Endothelial cell of umbilical vein (primary cell): ENCODE results near the gene TEC. TPM values are rescaled to one million over a fixed set of nuclear protein-coding genes. Genes with fewer than 3 reads are reported as not detected.

ENCODE experiments used
- BruUV-seq: library from RNA; stranded (reverse); fragments of 400-500 nt; replicated peaks from 2 replicates; lab custom pipeline; 2021; lab: Mats Ljungman, UMichigan
- CTCF ChIA-PET: fragments of 300-600, 350-600 bp; sonication (Branson Sonifier 250); formaldehyde crosslinking; loops from one replicate; lab custom pipeline; 2021; ENCODE audit warnings: antibody characterized with exemption, inconsistent platforms; lab: Charles Lee
- POLR2A ChIA-PET: fragments of 300-600, 350-600 bp; sonication (Branson Sonifier 250); formaldehyde crosslinking; loops from one replicate; lab custom pipeline; 2021; ENCODE audit warnings: antibody characterized with exemption, inconsistent platforms; lab: Charles Lee
- DNase-seq: peaks from one replicate; pipeline ENCODE4 v3.0.0-alpha.2; 2011; ENCODE audit warnings: low read depth, low spot score
- FAIRE-seq: peaks from 2 replicates; lab custom pipeline; 2011; peaks lifted over from hg19 to GRCh38; lab: Jason Lieb, UNC
- H2AFZ ChIP-seq: 2 replicates; pipeline ENCODE4 v1.6.0; 2012; ENCODE audit warnings: low read depth, low read length, control low read depth, inconsistent platforms
- H3K27ac ChIP-seq: 2 replicates; pipeline ENCODE4 v1.5.1; 2011; ENCODE audit warnings: low read depth, mild to moderate bottlenecking, control low read depth, low read length, moderate library complexity; ENCODE audit not compliant: insufficient read depth
- H3K27me3 ChIP-seq, 2 experiments: 2 replicates each; pipeline versions ENCODE4 v1.6.0 to v1.6.1; 2011; ENCODE audit warnings: low read length in 2 of 2, mixed read lengths in 1 of 2; ENCODE audit not compliant: control insufficient read depth in 2 of 2, insufficient read depth in 2 of 2
- H3K36me3 ChIP-seq, 2 experiments: 2 replicates in 1 of 2; 3 replicates in 1 of 2; pipeline ENCODE4 v1.5.1; 2011; ENCODE audit warnings: low read length in 2 of 2, mild to moderate bottlenecking in 1 of 2, moderate library complexity in 1 of 2; ENCODE audit not compliant: control insufficient read depth in 2 of 2, insufficient read depth in 2 of 2; ENCODE audit errors: extremely low read depth in 1 of 2
- H3K4me1 ChIP-seq: 3 replicates; pipeline ENCODE4 v1.5.1; 2011; ENCODE audit warnings: mild to moderate bottlenecking, low read length; ENCODE audit not compliant: control insufficient read depth, insufficient read depth; ENCODE audit errors: extremely low read depth
- H3K4me2 ChIP-seq: 2 replicates; pipeline ENCODE4 v1.6.1; 2011; ENCODE audit warnings: low read length, control low read depth, mixed read lengths; ENCODE audit not compliant: insufficient read depth
- H3K4me3 ChIP-seq, 3 experiments: fragments of 200-600 bp in 1 of 3; sonication (generic), shearing (Covaris generic) in 1 of 3; replicated peaks in 1 of 3; 2 replicates each; pipeline ENCODE4 v1.5.1; 2011 to 2016; ENCODE audit warnings: control low read depth in 3 of 3, low read length in 3 of 3, mild to moderate bottlenecking in 2 of 3, inconsistent platforms in 1 of 3, low read depth in 1 of 3, moderate library complexity in 1 of 3; ENCODE audit not compliant: insufficient read depth in 1 of 3
- H3K79me2 ChIP-seq: 2 replicates; pipeline ENCODE4 v1.6.0; 2012; ENCODE audit warnings: low read length, inconsistent platforms; ENCODE audit not compliant: control insufficient read depth, insufficient read depth
- H3K9ac ChIP-seq: replicated peaks from 2 replicates; pipeline ENCODE3; 2011; ENCODE audit warnings: low read length, control low read depth; ENCODE audit not compliant: insufficient read depth; ENCODE audit errors: extremely low read depth
- H3K9me1 ChIP-seq: replicated peaks from 3 replicates; pipeline ENCODE4 v1.6.0; 2011; ENCODE audit warnings: mild to moderate bottlenecking, low read length; ENCODE audit not compliant: control insufficient read depth, insufficient read depth; ENCODE audit errors: extremely low read depth
- H3K9me3 ChIP-seq: replicated peaks from 2 replicates; pipeline ENCODE4 v1.5.1; 2012; ENCODE audit warnings: low read length, inconsistent platforms; ENCODE audit not compliant: control insufficient read depth, insufficient read depth
- H4K20me1 ChIP-seq: replicated peaks from 2 replicates; pipeline ENCODE3; 2011; ENCODE audit warnings: mild to moderate bottlenecking, low read length; ENCODE audit not compliant: control insufficient read depth, insufficient read depth; ENCODE audit errors: extremely low read depth
- EZH2 ChIP-seq: IDR thresholded peaks from 2 replicates; pipeline ENCODE4 v1.6.1; 2012; ENCODE audit warnings: borderline replicate concordance, low read depth, mild to moderate bottlenecking, moderate library complexity, low read length, inconsistent platforms; ENCODE audit not compliant: severe bottlenecking
- FOS ChIP-seq: IDR thresholded peaks from 2 replicates; pipeline ENCODE4 v1.6.1; 2011; ENCODE audit warnings: mild to moderate bottlenecking, low read length, moderate library complexity, borderline replicate concordance; ENCODE audit not compliant: insufficient read depth
- GATA2 ChIP-seq: IDR thresholded peaks from 2 replicates; pipeline ENCODE4 v1.7.0; 2011; ENCODE audit warnings: low read depth, mild to moderate bottlenecking, moderate library complexity, mixed read lengths, low read length; ENCODE audit not compliant: insufficient read length, insufficient read depth
- MYC ChIP-seq: IDR thresholded peaks from one replicate; pipeline ENCODE4 v1.6.1; 2011; ENCODE audit warnings: mild to moderate bottlenecking, low read depth, low read length
- dilution Hi-C: fragments of 300-500 bp; cut with MboI; formaldehyde crosslinking; loops from one replicate; pipeline ENCODE4 v1.15.0; 2019; ENCODE audit warnings: low sequenced_read_pairs; ENCODE audit not compliant: extremely low pct_ligation_motif_present
- intact Hi-C: fragments of 100-400 bp; cut with micrococcal nuclease; formaldehyde crosslinking; loops from one replicate; pipeline ENCODE4 v1.10.0; 2022
- polyA plus RNA-seq, 4 experiments: library from polyadenylated mRNA; depleted of rRNA in 3 of 4; stranded (reverse) in 3 of 4; unstranded in 1 of 4; fragments of >200 nt; gene quantifications; 2 replicates each; pipeline versions ENCODE4 v1.2.1 to v1.2.3, GENCODE V29; 2011 to 2012; ENCODE audit warnings: missing spikeins in 1 of 4
- total RNA-seq: library from RNA; stranded (reverse); gene quantifications from 2 replicates; pipeline ENCODE4 v1.2.3, GENCODE V29; 2021

Gene TEC
- total and polyA plus RNA-seq, 2 donors (not counting 3 experiments of a cell fraction or from before 2014, with no cell fraction given) = 0.08 to 0.86 TPM

DNA sequence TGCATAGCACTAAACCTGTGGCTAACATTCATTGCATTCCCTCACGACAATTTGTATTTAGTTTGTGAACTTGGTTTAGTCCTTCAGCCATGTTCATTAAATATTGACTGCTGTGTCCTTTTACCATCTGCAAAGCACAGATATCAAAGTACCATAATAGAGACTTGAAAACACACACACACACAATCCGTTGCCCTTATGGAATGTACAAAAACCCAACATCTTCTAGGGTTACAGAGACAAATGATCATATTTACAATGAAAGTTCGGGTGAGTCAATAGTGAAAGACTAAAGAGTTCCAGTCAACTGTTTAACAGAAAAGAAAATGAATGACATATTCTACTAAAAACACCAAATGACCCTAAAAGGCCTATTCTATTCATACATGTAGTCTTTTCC is 84.8 kb downstream of the TEC start:
- H3K9me1 ChIP-seq = no peaks in the 10 kb centered on the region
- H3K36me3 ChIP-seq = no peaks in the 10 kb centered on the region
- DNase-seq (no peak), FAIRE-seq (no peak)
- POLR2A ChIA-PET = no interaction called here
- no peaks in the 10 kb centered on the region for H3K27me3 ChIP-seq
- H3K4me2 ChIP-seq = no peak overlapping the region
- no peaks in the 10 kb centered on the region for H4K20me1 ChIP-seq
- H3K27ac ChIP-seq = no peak overlapping the region
- no TSS peak for BruUV-seq
- dilution Hi-C loops (no loop called here), intact Hi-C loops (no loop called here)
- no peak overlapping the region for H2AFZ ChIP-seq
- H3K79me2 ChIP-seq = no peaks in the 10 kb centered on the region
- H3K4me3 ChIP-seq = no peak overlapping the region
- CTCF ChIA-PET = no interaction called here
- no peak overlapping the region for H3K9ac ChIP-seq
- no peaks in the 10 kb centered on the region for H3K9me3 ChIP-seq
- no peaks in the 10 kb centered on the region for H3K4me1 ChIP-seq
- TF ChIP-seq MYC (no peak), FOS (no peak), GATA2 (no peak)

DNA sequence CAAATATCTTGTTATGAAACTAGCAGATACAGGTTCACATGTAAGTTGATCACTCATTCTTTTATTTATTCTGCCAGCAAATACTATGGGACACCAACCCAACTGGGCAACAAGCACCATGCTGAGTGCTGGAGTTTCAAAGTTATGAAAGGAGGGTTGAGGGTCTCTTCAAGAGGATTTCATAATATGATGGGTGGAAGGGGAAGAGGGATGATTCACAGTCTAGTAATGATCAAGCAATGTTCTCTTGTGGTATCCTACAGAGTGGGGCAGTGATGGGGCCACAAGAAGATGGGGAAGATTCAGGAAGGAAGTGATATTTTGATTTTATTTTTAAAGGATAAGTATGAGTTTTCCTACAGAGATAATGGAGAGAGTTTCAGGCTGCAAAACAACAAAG is 89.4 kb downstream of the TEC start:
- POLR2A ChIA-PET = no interaction called here
- dilution Hi-C loops = no loop called here

More for the DNA sequence above, 89.4 kb downstream of the TEC start:
- Histone ChIP-seq H3K9ac (no peak overlapping the region), H3K27ac (no peak overlapping the region), H3K4me1 (peaks cover 5% of the 10 kb centered on the region), H3K79me2 (no peaks in the 10 kb centered on the region), H3K9me1 (no peaks in the 10 kb centered on the region), H3K4me2 (no peak overlapping the region), H3K9me3 (no peaks in the 10 kb centered on the region), H4K20me1 (no peaks in the 10 kb centered on the region), H3K27me3 (no peaks in the 10 kb centered on the region), H2AFZ (no peak overlapping the region), H3K4me3 (no peak overlapping the region), H3K36me3 (no peaks in the 10 kb centered on the region)
- intact Hi-C loops = no loop called here
- DNase-seq (no peak), FAIRE-seq (no peak)
- TF ChIP-seq EZH2 (no peak), GATA2 (no peak)
- CTCF ChIA-PET = no interaction called here
- no TSS peak for BruUV-seq
